CD4-positive, alpha-beta T cell treated with Interleukin-2 at 100 ng/mL for 4 hours (primary cell): ENCODE data around the gene C15orf39.

Experiments
- DNase-seq: peaks from one replicate; pipeline ENCODE4 v3.0.0-alpha.2; 2020; ENCODE audit warnings: low spot score

C15orf39 gene

DNA sequence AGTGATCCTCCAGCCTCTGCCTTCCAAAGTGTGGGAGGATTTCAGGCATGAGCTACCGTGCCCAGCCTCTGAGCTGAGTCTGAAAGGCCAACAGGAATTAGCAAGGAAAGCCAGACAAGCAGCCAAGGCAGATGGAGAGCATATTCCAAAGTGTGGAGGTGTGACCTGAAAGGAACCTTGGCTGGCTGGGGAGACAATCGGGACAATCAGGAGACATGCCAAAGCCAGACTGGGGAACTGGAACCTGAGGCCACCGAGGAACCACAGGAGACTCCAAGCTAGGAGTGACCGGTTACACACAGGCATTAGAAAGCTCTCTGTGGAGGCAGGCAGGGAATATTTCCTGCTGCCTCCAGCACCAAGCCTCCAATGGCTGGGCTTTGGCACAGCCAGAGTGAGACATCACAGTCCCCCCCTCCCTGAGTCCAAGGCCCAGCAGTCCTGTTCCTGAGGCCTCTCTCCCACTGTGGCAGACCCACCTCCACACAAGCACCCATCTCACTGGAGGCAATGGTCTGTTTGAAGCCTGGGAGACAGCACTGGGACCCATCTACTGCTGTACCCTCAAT, 4.5 kb upstream of the C15orf39 start:
- no peak for DNase-seq

DNA sequence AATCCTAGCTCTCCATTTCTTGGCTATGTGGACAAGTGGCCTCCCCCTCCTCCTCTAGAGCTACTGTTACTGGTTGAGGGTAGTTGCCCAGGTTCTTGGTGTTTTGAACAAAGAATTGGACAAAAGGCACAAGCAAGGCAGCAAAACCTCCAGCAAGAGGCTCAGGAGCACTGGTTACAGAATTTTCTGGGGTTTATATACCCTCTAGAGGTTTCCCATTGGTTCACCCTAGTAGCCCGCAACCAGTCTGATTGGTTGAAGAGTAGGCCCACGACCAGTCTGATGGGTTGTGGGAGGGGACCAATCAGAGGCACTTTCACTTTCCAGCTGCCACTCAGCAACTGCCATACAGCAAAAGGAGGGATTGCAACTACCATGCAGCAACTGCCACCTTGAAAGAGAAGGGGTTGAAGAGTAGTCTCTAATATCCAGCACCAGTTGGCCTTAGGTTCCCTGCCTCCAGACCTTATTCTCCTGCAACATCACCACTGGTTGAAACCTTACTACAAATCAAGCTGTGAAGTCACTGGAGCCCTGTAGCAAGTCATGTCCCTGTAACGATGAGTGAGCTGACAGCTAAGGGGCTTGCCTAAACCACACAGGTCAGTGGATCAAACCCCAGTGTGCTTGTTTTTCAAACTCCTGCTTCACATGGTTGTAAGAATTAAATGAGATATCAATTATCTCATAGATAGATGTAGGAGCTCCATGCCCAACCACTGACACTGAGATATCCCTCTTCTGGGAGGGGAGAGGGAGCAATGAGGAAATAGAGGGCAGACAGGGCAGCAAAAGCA, 2.9 kb upstream of the C15orf39 start:
- peak; percentile 44 for DNase-seq

DNA sequence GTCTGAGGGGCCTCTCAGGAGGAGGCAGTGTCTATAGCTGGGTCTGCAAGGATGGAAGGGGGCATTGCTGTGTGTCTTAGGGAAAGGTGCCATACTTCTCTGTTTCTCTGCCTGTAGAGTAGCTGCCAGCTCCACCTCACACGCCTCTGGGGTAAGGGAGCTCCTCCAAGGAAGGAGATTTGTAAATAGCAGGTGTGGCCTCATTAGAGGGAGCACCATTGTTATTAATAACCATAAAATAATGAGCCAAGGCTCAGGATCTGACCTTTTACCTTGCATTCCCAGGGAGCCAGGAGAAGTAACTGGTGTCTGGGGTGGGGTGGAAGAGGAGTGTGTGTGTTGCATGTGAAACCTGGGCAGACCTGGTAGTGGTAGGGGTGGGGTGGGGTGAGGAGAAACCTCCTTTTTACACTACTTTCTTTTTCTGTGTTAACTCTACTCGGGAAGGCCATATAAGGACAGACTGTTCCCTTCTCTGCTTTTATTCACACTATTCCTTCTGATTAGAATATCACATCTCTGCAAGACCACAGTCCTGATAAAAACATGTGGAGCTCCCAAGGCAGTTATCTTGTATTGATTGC, 2.2 kb upstream of the C15orf39 start:
- no peak for DNase-seq

DNA sequence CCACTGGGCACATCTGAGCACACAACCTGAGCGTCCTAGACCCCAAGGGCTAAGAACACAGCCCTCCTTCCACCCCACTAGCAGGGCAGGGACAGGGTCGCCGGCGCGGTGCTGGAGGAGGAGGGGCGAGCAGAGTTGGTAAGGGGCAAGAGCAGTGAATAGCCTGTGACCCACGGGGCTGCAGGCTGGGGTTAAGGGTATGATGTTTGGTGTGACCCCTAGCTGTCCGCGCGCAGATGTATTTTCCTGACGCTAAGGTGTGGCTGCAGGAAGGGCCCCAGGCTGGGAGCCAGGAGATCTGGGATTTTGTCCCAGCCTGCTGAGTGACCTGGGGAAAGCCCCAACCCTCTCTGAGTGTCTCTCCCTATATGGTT, 1.3 kb upstream of the C15orf39 start:
- no peak for DNase-seq

DNA sequence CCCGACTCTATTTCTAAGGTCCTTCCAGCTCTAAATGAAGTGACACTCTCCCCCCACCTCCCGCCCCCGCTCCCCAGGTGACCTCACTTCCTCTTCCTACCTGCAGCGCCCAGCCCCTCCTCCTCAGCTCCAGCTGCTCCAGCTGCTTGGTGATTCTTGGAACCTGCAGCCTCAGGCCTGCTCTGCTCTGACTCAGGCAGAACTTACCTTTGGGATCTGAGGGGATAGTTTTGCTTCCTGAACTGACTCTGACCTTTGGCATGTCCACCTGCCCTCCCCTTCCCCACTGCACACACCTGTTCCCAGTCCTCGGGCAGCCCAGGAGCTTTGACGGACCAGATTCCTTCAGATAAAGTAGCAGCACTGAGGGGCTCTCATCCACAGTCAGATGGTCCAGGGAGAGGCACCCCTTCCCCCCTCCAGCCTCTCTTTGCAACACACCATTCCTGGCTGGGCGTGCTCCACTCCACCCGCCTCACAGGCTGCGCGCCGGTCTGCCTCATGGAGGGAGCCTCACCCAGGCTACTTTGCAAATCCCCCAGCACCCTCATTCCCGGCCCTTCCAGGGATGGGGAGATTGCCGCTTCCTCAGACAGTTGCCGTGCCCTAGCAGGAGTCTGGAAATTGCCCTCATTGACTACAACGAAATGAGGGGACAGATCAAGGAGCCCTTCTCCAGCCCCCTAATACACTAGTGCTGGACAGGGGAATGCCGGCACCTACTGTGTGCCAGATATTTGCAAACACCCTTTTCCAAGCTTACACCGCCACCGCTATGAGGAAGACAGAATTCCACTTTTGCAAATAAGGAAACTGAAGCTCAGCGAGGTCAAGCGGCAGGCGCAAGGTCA, 692 bp upstream of the C15orf39 start:
- peak; percentile 26 for DNase-seq

DNA sequence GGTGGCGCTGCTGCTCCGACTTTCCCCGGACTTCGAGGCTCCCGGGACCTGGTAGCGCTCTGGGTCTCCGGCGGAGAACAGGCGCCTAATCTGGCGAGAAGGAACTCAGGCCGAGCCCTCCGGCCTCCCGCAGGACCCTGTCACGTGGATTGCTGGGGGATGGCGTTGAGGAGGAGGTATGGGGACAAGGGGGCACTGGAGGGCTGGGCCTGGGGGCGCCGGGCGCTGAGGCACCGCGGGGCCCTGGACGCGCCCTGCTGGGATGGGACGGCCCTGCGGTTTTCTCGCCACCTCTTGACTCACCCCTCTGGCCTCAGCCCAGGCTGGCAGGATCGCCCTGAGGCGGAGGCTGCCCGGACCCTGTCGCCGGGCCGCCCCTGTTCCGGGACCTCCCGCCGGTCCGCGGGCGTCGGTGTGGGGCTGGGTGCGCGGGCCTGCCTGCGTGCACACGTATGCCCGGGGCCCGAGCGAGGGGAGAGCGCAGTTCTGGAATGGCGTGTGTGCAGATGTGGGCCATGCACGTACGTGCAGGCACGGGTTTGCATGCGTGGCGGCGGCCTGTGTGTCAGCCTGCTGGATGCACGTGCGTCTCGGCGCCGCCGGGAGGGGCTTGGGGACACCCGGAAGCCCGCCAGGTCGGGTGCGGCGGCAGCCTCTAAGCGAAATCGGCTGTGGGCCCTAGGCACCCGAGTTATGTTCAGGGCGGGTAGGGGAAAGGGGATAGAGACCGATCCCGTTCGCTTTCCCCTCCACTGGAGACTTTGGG, 752 bp downstream of the C15orf39 start:
- peak; percentile 86 for DNase-seq

DNA sequence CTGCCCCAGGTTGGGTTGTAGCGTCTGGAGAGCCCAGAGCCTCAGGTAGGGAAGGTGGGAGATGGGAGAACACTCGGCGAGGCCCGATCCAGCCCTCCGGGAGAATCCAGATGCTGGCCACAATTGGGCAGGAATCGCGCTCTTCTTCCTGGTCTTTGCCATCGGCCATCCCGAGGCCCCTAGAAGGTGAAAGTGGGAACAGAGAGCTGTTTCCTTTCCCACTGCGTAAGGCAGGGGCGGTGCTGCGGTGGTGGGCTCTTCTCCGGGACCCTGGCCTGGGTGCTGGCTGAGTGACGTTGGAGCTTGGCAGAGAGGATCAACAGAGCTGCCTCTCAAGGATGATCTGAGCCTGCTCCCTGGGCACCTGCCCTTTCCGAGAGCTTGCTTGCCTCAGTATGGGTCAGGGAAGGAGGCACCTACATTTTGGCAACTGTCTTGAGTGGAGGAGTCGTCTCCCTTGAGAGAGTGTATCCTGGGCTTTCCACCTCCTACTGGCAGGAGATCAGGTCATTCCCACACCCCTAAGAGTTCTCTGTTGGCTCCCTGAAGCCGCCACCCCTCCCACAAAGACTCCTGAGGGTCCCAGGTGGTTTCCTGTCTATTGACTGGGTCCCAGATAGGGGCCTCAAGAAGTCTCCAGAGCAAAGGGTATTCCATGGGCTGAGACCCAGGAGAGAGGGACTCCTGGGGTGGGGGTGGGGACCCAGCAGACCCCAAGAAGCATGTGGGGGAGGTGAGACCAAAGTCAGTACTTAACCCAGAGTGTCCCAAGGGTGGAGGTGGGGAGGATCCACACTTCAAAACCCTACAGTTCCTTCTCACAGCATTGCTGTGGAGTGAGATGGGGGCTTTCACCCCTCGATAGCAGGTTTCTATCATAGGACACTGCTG, 1.6 kb downstream of the C15orf39 start:
- DNase-seq = no peak

DNA sequence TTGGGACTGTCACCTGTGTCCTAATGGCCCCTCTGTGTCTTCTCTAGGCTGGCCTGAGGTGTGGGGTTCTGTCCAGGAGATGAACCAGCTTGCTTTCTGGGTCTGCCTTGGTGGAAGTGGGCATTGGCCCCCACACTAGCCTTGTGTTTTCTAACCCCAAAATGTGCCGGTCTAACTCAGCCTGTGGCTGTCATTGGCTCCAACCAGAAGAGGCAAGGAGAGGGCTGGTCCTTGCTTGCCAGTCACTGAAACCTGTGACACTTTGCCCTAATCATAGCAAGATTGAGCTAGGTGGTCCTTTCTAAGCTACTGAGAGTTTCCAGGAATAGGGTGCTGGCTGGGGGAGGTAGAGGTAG, 2.2 kb downstream of the C15orf39 start:
- no peak for DNase-seq

DNA sequence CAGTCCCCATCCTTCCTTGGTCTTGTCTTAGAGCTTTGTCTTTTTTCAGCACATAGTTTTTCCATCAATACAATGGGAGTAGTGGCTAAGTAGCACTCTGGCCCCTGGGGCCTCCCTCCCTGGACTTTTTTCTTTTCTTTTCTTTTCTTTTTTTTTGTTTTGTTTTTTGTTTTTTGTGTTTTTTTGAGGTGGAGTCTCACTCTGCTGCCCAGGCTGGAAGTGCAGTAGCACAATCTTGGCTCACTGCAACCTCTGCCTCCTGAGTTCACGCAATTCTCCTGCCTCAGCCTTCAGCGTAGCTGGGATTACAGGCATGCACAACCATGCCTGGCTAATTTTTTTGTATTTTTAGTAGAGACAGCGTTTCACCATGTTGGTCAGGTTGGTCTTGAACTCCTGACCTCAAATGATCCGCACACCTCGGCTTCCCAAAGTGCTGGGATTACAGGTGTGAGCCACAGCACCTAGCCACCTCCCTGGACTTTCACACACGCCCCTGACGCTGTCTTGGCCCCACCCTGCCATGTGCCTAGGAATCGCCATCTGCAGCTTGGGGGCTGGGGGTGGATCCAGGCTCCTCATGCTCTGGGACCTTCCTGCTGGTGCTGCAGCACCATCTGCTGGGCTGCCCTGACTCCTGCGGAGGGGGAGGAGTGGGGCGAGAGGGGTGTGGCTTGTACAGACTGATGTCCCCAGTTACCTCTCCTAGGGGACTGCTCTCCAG, 2.8 kb downstream of the C15orf39 start:
- peak; percentile 85 for DNase-seq

DNA sequence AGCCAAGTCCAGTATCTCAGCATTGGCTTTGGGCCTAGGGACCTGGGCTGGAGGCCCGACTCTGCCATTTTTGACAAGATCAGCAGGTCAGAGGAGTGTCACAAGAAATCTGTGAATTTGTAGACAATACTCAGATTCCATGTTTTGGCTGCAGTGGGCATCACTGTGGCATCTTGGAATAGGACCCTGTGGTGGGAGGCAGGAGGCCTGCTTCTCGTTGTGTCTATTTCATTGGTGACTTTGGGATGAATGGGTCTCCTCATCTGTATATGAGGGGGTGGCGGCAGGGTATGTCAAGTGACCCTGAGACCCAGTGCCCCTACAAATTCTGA, 3.3 kb downstream of the C15orf39 start:
- DNase-seq = no peak

DNA sequence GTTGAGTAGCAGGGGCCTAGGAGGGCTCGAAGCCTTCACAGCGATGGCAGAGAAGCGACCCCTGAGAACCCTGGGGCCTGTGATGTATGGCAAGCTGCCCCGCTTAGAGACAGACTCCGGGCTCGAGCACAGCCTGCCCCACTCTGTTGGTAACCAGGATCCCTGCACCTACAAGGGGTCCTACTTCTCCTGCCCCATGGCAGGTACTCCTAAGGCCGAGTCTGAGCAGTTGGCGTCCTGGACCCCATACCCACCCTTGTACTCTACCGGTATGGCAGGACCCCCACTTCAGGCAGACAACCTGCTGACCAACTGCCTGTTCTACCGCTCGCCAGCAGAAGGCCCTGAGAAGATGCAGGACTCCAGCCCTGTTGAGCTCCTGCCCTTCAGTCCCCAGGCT, 4.3 kb downstream of the C15orf39 start:
- DNase-seq = no peak

DNA sequence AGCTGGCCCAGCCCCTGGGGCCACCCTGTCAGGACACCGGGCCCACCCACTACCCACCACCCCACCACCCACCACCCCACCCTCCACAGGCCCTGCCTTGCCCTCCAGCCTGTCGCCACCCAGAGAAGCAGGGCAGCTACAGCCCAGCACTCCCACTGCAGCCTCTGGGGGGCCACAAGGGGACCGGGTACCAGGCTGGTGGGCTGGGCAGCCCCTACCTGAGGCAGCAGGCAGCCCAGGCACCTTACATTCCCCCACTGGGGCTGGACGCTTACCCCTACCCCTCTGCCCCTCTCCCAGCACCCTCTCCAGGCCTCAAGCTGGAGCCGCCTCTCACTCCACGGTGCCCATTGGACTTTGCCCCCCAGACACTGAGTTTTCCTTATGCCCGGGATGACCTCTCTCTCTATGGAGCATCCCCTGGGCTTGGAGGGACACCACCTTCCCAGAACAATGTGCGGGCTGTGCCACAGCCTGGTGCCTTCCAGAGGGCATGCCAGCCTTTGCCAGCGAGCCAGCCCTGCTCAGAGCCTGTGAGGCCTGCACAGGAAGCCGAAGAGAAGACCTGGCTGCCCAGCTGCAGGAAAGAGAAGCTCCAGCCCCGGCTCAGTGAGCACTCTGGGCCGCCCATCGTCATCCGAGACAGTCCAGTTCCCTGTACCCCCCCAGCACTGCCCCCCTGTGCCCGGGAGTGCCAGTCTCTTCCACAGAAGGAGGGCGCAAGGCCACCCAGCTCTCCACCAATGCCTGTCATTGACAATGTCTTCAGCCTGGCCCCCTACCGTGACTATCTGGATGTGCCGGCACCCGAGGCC, 5.3 kb downstream of the C15orf39 start:
- no peak for DNase-seq

DNA sequence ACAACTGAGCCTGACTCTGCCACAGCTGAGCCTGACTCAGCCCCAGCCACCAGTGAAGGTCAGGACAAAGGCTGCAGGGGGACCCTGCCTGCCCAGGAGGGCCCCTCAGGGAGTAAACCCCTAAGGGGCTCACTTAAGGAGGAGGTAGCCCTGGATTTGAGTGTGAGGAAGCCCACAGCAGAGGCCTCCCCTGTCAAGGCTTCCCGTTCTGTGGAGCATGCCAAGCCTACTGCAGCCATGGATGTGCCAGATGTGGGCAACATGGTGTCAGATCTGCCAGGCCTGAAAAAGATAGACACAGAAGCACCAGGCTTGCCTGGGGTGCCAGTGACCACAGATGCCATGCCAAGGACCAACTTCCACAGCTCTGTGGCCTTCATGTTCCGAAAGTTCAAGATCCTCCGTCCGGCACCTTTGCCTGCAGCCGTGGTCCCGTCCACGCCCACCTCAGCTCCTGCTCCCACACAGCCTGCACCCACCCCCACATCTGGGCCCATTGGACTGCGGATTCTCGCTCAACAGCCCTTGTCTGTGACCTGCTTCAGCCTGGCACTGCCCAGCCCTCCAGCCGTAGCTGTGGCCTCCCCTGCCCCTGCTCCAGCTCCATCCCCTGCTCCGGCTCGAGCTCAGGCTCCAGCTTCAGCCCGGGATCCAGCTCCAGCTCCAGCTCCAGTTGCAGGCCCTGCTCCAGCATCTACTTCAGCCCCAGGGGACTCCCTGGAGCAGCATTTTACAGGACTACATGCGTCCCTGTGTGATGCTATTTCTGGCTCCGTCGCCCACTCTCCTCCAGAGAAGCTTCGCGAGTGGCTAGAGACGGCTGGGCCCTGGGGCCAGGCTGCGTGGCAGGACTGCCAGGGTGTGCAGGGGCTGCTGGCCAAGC, 6.2 kb downstream of the C15orf39 start:
- no peak for DNase-seq

DNA sequence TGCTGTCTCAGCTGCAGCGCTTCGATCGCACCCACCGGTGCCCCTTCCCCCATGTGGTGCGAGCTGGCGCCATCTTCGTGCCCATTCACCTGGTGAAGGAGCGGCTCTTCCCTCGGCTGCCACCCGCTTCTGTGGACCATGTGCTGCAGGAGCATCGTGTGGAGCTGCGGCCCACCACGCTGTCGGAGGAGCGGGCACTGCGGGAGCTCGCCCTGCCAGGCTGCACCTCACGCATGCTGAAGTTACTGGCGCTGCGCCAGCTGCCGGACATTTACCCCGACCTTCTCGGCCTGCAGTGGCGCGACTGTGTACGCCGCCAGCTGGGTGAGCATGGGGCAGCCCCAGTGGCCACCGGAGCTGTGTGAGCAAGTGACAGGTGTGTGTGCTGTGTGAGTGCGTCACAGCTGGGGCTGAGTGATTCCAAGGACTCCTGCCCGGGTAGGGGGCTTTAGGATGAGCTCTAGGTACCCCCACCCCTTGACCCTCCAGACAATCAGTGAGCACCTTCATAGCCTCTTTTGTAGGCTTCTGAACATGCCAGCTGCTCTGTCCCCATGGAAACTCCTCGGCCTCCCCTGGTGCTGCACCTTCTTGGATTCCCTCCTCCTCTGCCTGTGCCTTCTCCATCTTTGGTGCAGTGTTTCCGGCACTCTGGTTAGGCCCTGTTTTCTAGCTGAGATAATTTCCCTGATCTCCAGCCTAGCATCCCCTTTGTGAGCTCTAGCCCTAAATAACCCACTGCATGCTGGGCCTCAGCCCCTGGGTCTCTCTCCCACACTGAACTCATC, 7.0 kb downstream of the C15orf39 start:
- no peak for DNase-seq

DNA sequence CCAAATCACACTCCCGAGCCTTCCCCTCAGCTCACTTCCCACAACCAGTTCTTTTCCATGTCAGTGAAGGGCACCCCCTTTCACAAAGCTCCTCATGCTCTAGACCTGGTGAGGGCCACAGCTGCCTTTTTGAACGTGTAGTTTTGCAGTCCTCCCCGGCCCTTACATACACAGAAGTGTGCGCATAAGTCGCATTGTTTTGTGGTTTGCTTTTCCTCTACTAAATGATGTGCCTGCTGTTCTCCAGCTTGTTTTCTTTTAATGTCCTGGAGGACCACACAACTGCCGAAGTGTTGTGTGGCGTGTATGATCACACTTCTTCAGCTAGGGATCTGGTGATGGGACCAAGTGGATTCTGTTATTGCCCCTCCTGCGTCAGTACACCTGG, 7.6 kb downstream of the C15orf39 start:
- DNase-seq = no peak

DNA sequence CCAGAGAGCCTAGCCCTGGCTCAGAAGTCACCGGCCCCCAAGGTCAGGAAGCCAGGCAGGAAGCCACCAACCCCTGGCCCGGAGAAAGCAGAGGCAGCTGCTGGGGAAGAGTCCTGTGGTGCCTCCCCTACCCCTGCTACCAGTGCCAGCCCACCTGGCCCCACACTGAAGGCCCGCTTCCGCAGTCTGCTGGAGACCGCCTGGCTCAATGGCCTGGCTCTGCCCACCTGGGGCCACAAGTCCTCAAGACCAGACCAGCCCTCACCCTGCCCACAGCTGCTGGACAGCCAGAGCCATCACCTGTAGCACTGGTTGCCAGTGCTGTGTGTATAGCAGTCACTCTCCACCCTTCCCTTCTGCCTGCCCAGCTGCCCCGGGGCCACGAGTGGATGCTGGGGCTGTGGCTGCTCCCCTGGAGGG, 9.1 kb downstream of the C15orf39 start:
- no peak for DNase-seq

DNA sequence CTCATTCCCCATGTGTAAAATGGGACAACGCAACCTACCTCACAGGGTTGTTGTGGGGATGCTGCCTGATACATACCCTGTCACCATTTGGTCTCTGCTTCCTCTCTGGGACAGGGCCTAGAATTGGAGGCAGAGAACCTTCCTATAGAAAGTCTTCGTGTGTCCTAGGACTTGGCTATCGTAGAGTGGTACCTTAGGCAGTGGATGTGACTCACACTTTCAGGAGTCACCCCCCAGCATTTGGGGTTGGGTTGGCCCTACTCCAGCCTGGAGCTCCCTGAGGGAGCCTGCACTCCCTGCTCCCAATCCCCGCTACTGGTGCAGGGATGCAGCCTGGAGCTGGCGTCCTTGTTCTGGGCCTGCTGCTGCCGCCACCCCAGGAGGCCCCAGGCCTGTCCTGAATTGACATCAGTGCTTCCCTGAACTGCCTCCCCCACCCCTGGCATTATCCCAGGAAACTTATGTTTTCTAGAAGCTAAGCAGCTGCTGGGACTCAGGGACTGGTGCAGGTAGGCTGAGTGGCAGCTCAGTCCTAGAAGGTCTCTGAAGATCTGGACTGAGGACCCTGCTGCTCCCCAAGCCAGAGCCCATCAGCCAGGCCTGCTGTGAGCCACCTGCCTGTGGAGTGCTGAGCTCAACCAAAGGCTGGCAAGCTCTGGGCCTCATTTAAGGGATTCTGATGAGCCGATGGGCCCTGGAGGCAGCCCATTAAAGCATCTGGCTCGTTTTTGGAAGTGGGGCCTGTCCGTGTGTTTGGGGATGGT, 9.9 kb downstream of the C15orf39 start:
- no peak for DNase-seq
